Skeletal muscle cell (primary cell): Measurements from ENCODE around the gene RASAL3.

ENCODE experiments used
- DNase-seq: peaks from one replicate; pipeline ENCODE4 v3.0.0-alpha.2; 2010; ENCODE audit warnings: low read depth
- H3K4me3 ChIP-seq: 2 replicates; pipeline ENCODE4 v1.5.1; 2011; ENCODE audit warnings: low read depth, mild to moderate bottlenecking, control low read depth, low read length, moderate library complexity

RASAL3 gene

DNA sequence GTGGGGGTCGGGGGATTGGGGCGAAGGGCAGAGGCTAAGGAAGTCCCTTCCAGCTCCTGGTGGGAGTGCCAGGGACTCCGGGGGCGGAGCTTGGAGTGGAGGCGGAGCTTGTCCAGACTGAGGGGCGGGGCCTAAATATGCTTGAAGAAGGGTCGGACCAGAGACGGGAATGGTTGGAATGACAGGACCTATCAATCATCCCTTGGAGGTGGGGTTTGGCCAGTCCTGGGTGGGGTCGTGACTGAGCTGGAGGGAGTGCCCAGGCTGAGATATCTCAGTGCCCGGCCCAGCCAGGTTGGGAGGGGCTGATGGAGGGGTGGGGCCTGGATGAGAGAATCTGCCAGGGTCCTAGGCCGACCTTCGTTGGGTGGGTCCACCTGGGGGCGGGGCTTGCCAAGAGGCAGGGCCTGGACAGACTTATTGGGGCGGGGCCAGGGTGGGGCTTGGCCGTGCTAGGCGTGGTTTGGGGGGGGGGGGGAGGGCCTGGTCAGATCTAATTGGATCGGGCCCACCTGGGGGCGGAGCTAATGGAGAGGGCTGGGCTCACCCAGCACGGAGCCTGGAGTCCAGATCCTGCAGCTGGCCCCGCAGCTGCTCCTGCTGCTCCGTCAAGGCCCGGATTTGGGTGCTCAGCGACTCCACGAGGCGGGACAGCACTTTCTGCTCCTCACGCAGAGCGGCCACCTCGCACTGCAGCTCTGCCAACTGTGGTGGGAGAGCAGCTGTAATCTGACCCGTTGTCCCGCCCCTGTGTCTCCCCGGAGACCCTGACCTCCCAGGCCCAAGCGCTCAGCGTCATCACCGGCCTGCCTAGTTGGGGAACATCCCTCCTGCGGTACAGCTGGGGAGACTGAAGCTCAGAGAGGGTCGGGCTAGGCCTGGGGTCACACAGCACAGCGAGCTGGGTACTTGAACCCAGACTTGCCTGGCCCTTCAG, 12.0 kb downstream of the RASAL3 start:
- H3K4me3 ChIP-seq, result peak overlapping the region; percentile 42
- peak; percentile 64 for DNase-seq

DNA sequence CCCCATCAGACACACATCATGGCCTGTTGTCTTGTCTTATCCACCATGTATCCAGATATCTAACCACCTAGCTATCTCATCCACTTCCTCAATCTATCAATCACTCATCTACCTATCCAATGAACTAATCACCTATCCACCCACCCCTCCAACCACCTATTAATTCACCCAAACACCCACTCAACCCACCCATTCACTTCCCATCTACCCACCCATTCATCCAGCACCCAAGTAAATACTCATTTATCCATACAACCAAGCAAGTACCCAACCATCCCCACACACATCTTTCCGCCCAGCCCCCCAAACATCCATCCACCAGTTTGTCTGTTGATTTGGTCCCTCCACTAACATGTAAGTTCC, 13.8 kb downstream of the RASAL3 start:
- H3K4me3 ChIP-seq, result no peak overlapping the region
- DNase-seq, result no peak

DNA sequence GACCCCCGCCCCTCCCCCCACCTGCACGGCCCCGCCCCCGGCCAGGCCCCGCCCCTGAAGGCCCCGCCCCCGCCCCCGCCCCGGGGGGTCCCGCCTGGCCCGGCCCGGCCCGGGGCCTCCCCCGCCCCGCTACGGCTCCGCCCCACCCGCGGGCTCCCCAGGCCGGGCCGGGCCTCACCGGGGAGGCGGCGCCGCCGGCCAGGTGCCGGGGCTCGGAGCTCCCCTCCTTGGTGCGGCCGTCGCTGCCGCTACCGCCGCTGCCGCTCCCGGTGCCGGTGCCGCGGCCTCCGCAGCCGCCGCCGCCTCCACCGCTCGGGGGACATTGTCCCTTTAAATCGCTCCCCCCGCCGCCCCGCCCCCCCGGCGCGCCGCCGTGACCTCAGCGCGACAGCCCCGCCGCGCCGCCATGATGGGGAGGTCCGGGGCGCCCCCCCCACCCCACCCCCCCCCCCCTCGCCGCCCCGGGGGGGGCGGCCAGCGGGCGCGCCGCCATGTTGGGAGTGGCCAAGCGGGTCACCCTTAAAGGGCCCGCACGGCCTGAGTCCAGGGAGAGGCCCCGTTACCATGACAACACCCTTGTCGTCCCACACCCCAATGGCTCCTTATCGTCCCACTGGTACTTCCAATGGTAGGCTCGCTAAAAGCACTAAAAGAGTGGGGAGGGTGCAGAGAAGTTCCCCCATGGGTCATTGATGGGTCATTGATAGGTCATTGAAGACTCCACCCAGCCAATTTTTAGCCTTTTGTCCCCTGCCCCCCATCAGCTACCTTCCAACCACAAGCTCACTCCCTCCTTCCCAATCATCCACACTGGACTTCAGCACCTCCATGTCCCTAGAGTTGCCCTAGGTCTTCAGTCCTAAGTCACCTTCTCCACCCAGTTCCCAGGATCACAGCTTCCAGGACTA, 14.5 kb downstream of the RASAL3 start, which contains the start of gene WIZ:
Gene WIZ (minus strand): TSS at position 337 of the 908 bp plus-strand sequence. CDS start 1,649 bp downstream, outside the sequence.
- H3K4me3 ChIP-seq, result peak within 1 kb of the TSS; percentile 77
- DNase-seq, result peak; percentile 20

DNA sequence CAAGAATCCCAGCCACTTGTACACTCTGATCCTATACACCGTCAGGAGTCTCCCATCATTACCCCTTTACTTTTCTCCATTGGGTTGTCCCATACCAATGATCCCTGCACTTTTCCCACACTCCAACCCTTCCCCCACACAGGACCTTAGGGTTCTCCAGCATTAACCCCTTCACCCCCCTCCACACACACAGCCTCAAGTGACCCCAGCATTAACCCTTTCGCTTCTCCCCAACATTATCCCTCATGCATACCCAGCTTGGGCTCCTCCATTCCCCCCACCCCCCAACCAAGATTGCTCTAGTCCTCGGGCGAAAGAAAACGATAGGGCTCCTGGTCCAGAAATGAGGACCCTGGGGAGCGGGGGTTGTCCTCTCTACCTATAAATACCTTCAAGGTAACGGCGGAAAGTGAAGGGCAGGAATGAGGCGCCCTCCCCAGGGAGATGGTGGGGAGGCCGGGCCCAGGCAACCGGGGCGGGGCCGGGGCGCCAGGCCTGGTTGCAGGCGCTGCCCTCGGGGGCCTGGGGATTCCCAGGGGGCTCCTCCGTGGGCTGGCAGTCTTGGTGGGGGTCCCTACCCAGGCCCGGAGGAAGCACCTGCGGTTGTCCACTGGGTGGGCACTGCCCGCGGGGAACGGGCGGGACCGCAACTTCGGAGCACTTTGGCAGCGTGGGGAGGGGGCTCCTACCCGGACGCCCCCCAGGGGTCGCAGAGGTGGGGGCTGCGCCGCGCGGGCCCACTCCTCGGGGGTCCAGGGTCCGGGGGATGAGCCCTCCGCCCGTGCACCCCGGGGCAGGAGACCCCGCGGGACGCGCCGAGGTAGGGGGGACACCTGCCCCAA, 15.3 kb downstream of the RASAL3 start:
- no peak for DNase-seq
- peak overlapping the region; percentile 77 for H3K4me3 ChIP-seq

DNA sequence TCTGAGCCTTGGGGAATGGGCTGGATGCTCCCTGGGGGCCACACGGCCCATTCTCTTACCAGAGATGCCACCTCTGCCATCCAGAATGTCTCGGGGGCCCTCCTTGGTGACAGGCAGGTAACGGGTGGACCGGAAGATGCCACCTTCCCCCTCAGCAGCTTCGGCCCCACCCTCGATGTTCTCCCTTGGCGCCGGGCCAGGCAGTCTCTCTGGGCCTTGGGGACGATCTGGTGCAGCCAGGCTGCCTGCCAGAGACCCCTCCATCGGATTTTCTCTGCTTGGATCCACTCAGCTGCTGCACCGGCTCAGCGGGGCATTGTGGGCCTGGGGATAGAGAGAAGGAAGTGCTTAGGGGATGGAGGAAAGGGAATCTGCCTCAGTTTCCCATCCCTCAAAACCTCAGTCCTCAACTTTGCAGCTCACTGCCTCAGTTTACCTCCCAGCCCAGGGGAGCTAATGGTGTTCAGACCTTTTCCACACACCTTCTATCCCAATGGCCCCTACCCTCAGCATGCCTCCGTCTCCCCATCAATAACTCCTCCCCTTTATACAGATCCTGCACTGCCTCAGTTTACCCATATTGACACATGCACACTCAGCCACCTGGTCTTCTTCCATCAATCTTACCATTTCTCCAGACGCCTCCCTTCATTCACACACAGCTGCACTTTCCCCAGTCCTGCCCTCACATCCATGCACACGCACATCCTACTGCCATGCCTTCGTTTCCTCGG, 16.1 kb downstream of the RASAL3 start:
- H3K4me3 ChIP-seq, result no peak overlapping the region
- DNase-seq, result no peak

DNA sequence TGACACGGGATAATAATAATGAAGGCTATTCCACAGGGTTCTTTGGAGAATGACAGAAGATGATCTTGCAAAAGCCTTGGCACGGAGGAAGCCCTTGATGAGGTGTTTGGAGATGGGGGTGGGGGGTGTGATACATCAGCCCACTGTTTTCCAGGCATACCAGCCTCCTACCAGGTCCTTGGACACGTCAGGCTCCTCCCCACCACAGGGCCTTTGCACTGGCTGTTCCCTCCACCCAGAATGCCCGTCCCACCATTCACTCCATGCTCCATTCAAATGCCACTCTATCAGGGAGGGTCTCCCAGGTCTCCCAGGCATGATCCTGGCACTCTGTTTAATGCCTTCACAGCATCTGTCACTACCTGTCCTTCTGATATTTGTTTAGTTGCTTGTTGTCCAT, 17.3 kb downstream of the RASAL3 start:
- no peak overlapping the region for H3K4me3 ChIP-seq
- no peak for DNase-seq

DNA sequence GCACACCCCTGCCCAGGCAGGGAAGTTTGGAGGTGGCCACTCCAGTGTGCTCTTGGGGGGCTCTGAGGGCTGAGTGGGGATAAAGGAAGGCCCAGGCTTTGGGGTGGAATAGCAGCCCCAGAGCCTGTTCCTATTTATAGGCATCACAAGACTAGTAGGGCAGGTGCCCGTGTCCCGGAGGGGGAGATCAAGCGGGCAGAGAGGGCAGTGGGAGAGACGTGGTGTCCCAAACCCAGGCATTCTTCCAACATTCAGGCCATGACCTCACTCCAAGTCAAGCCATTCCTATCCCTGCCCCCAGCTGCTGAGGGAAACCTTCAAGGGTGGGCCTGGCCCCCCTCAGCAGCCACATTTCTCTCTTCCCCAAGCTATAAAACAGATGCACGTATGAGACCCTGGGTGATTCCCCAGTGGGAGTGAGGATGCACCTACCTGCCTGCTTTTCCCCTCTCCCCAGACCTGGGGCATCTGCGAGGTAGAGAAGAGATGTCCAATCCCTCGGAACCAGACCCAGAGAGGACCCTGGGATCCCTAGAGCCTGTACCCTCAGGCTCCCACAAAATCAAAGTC, 18.5 kb downstream of the RASAL3 start:
- no peak for DNase-seq
- no peak overlapping the region for H3K4me3 ChIP-seq

DNA sequence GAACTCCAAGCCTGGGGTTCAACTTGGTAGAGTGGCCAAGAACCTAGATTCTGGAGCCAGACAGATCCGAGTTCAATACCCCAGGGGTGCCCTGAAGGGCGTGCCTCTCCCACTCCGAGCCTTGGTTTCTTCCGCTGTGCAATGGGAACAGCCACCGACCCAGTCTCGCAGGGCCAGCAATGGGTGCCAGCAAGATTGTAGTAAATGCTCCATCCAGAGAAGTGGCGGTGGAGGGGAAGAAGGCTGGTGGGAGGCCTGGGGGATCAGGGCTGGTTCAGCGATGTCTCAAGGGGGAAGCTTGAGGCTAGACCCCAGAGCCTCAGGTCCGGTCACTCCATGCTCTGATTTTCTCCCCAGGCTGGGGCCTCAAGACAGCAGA, 19.1 kb downstream of the RASAL3 start:
- no peak overlapping the region for H3K4me3 ChIP-seq
- no peak for DNase-seq

DNA sequence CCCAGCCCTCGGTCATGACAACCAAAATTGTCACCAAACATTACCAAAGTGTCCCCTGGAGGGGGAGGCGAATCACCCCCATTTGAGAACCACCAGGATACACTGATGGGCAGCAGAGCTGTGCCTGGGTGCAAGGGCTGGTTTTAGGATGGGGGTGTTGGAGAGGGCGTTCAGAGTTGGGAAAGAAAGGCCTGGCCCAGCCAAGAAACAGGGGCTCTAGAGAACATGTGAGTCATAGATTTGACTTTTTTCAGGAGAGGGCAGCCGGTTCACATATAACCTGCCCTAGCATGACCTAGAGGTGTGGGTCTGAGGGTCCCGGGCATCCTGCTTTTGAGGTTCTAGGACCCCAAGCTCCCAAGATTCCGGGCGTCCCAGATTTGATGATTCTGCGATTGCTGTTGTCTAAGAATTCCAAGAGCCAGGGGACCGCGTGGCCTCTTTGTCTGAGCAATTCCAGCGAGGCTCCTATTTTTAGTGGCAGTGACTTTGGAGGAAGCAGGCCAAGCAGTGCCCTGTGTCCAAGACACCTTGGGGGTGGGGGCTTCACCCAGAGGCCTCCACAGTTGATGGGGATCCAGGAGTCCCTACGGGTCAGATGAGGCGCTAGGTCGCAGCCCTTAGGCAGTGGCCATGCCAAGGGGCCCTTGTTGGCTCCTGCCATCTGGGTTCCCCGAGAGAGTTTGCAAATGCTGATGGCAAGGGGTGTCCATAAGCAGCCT, 19.7 kb downstream of the RASAL3 start:
- no peak overlapping the region for H3K4me3 ChIP-seq
- no peak for DNase-seq

DNA sequence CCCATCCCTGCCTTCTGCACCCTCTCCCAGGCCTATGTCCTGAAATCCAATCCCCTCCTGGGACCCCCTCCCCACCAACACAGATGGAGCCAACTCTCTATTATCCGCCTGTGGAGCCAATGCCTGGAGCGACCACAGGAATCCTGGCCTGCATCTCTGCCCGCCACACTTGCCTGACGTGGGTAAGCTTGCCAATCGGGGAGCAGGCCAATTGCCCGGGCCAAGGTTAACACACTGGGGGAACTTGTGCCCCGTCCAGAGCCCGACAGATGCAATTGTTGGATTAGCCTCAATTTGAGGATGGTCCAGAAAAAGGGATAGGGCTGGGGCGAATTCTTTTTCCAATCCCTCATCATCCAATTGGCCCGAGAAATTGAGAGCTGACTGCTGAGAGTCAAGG, 20.5 kb downstream of the RASAL3 start:
- H3K4me3 ChIP-seq, result no peak overlapping the region
- no peak for DNase-seq

DNA sequence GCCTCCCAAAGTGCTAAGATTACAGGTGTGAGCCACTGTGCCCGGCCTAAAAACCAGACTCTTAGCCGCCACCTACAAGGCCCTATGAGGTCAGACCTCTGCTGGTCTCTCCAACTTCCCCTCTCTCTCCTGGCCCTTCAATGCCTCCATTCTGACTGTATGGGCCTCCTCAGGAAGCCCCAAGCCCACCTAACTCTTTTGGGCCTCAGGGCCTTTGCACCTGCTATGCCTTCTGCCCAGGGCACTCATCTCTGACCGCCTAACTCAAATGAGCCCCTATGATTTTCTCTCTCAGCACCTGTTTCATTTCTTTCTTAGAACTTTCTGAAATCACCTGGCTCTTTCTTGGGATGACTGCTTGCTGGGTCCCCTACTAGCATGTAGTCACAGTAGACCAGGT, 21.0 kb downstream of the RASAL3 start:
- no peak overlapping the region for H3K4me3 ChIP-seq
- no peak for DNase-seq

DNA sequence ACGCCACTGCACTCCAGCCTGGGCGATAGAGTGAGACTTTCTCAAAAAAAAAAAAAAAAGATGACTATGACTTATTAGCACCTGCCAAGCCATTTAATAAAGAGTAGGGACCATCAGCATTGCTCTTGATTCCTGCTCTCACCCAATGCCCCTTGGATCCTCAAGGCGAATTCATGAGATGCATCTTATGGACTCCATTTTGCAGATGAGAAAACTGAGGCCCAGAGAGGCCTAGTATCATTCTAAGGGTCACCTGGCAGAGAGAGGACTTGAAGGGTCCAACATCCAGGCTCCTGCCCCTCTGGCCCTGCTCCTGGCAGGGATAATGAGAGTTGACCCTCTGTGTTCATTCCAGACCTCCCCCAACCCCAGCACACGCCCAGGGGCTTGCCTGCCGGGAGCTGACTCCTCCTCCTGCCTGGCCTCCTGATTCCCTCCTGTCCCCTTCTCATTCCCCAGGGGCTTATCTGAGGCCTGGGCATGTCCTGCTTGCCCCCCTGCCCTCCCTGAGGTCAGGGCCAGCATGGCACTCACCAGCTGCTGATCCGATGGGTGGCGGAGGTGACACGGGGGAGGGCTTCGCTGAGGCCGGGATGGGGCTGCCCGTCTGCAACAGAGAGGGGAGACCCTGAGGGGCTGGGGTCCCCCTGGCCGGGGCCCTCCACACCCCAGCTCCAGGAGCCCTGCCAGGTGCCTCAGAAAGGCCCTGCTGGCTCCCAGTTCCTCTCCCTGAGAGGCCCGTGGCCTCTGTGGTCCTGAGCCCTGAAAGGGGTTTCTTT, 22.0 kb downstream of the RASAL3 start:
- no peak overlapping the region for H3K4me3 ChIP-seq

DNA sequence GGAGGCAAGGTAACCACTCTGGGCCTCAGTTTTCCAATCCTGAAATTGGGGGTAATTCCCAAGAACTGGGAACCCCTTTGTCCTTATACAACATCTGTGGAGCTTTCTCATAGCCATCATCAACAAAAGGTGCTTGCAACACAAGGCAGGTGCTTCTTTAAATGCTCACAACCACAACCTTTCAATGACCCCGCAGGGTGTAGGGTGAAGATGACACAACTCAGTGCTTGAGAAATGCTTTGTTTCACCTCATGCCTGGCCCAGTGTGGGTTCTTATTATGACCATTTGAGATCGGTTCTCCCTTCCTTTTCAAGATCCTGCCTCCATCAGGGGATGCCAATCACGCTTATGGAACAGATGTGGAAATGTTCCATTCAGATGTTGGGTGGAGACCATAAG, 23.0 kb downstream of the RASAL3 start:
- H3K4me3 ChIP-seq, result no peak overlapping the region
- DNase-seq, result no peak

More for the DNA sequence above, 22.0 kb downstream of the RASAL3 start:
- no peak for DNase-seq

DNA sequence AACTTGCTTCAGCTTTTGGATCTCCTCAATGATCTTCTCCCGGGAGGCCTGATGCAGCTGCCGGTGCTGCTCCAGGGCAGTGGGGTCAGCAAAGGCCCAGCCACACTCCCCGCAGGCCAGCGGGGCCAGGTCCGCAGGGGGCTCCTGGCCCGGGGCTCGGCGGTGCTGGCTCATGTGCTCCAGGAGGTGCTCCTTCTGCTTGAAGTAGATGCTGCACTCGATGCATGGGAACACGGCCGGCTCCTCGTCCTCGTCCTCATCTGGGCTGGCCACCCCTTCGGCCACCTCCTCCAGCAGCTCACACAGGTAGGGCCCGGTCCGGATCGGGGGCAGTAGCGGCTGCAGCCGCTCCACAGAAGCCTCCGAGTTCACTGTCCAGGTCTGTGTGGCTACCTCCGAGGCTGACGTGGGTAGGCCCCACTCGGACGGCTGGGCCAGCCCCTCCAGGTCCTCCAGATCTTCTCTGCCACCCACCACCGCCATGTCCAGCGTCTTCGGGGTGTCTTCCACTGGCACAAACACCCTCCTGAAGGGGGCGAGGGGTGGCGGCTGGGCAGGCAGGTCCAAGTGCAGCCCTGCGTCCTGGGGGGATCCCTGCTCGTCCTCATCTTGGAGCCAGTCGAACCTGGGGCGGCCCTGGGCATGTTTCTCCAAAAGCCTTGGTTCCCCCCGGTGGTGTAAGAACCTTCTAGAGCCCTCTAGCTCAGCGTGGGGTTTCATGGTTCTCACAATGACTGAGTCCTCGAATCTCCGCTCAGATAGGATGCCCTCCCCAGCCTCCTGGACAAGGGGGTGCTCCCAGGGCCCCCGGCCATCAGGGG, 24.3 kb downstream of the RASAL3 start:
- H3K4me3 ChIP-seq, result no peak overlapping the region
- no peak for DNase-seq

DNA sequence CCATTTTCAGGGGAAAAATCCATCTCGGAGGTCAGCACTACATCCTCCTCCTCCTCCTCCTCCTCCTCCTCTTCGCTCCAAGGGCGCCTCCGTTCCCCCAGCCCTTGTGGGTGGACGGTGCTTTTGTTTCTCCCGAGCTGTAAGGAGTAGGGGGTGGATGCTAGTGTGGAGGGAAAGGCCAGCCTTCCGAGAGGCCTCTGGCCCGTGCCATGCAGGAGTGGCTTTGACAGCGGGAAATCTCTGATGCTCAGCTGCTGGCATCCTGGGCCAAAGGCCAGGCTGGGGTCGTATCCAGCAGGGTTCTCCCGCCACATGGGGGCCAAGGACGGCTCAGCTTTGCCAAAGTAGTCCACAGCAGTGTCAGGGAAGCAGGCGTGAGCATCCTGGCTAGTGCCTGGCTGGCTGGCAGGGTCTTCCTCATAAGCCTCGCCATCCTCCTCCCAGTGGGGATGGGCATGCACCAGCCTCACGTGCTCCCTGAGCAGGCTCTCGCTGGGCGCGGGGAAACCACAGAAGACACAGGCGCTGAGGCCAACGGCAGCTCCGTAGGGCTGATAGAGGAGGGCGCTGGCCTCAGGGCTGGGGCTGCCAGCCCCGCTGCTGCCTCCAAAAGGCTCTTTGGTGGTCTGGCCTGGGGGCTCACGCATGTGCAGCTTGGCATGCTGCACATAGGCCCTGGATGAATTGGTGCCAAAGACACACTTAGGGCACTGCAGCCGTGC, 25.1 kb downstream of the RASAL3 start:
- no peak overlapping the region for H3K4me3 ChIP-seq
- DNase-seq, result no peak

DNA sequence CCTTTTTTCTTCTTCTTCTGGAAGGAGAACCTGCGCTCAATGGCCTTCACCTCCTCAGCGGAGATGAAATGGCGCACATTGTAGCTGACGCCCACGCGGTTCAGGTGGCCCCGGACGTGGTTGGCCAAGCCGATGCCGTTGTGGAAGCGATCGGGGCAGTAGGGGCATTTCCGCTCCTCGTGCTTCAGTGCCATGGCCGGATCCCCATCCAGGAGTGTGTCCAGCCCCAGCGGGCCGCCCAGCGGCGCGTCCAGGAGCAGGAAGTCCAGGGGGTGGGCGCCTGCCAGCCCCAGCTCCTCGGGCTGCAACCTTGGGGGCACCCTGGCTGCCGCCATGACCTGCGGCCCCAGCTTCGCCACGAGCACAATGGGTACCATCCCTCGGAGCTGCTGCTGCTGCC, 25.8 kb downstream of the RASAL3 start:
- DNase-seq, result no peak
- no peak overlapping the region for H3K4me3 ChIP-seq
